SU-DHL-6 (cell line): Measurements from ENCODE around the gene MYO10.

ENCODE experiments used
- H2AFZ ChIP-seq: fragments of 200-600 bp; sonication (generic); 2 replicates; pipeline ENCODE4 v1.6.1; 2014; ENCODE audit warnings: low read depth, mild to moderate bottlenecking, moderate library complexity, mixed read lengths, antibody characterized with exemption, low read length; ENCODE audit not compliant: severe bottlenecking
- H3F3A ChIP-seq: fragments of 200-600 bp; shearing (Covaris generic); 2 replicates; pipeline ENCODE4 v1.6.0; 2016; ENCODE audit warnings: antibody characterized with exemption, mild to moderate bottlenecking; ENCODE audit not compliant: insufficient read depth
- H3K27ac ChIP-seq: fragments of 200-600 bp; sonication (generic); 2 replicates; pipeline ENCODE4 v1.5.1; 2016; ENCODE audit warnings: low read depth, mild to moderate bottlenecking, low read length, moderate library complexity, mixed read lengths
- H3K27me3 ChIP-seq: fragments of 200-600 bp; sonication (generic), shearing (Covaris generic); 2 replicates; pipeline ENCODE4 v1.6.0; 2014; ENCODE audit warnings: mild to moderate bottlenecking, low read length
- H3K36me3 ChIP-seq: fragments of 200-600 bp; sonication (generic); 2 replicates; pipeline ENCODE4 v1.6.1; 2014; ENCODE audit warnings: mild to moderate bottlenecking, low read length, mixed read lengths
- H3K4me2 ChIP-seq: fragments of 300-600, 200-600 bp; shearing (Covaris generic), sonication (generic); 2 replicates; pipeline ENCODE4 v1.6.0; 2014; ENCODE audit warnings: low read length, low read depth, mild to moderate bottlenecking; ENCODE audit not compliant: poor library complexity, severe bottlenecking
- H3K4me3 ChIP-seq: fragments of 200-600 bp; sonication (generic); 2 replicates; pipeline ENCODE4 v1.5.1; 2014; ENCODE audit warnings: antibody characterized with exemption, low read length, mild to moderate bottlenecking, mixed read lengths; ENCODE audit not compliant: insufficient read depth, poor library complexity, severe bottlenecking
- H3K79me2 ChIP-seq: fragments of 200-600 bp; sonication (generic); 2 replicates; pipeline ENCODE4 v1.6.1; 2014; ENCODE audit warnings: mild to moderate bottlenecking, low read length, moderate library complexity; ENCODE audit not compliant: insufficient read depth
- H3K9ac ChIP-seq: fragments of 200-600 bp; sonication (generic); 2 replicates; pipeline ENCODE4 v1.7.0; 2014; ENCODE audit warnings: mild to moderate bottlenecking, low read length
- H3K9me2 ChIP-seq: fragments of 200-600 bp; sonication (generic); replicated peaks from 2 replicates; pipeline ENCODE4 v1.6.1; 2014; ENCODE audit warnings: low read length; ENCODE audit not compliant: insufficient read depth
- H3K9me3 ChIP-seq: fragments of 200-600 bp; sonication (generic); 2 replicates; pipeline ENCODE4 v1.6.1; 2014; ENCODE audit warnings: low read length, mixed read lengths; ENCODE audit not compliant: insufficient read depth
- H4K20me1 ChIP-seq: fragments of 200-600 bp; sonication (generic); 2 replicates; pipeline ENCODE4 v1.6.1; 2014; ENCODE audit warnings: low read depth, mild to moderate bottlenecking, antibody characterized with exemption, low read length, moderate library complexity, mixed read lengths
- CTCF ChIP-seq: fragments of 200-600 bp; sonication (generic); IDR thresholded peaks from one replicate; pipeline ENCODE4 v1.5.1; 2017; ENCODE audit warnings: antibody characterized with exemption, mild to moderate bottlenecking, low read length, moderate library complexity; ENCODE audit not compliant: insufficient read depth, poor library complexity, severe bottlenecking
- EZH2phosphoT487 ChIP-seq: fragments of 200-600 bp; sonication (generic), shearing (Covaris generic); conservative IDR thresholded peaks from 2 replicates; pipeline ENCODE4 v1.6.1; 2018; ENCODE audit warnings: mild to moderate bottlenecking, antibody characterized with exemption, low read length, moderate library complexity, mixed read lengths

The MYO10 gene

GRCh38 chr5:16933337-16933736, 2.8 kb downstream of the MYO10 start:
- Histone ChIP-seq H3K27me3 (no peaks in the 10 kb centered on the region), H2AFZ (no peak overlapping the region), H3K9ac (no peak overlapping the region), H3K27ac (no peak overlapping the region), H3K9me2 (no peaks in the 10 kb centered on the region), H3K4me3 (no peak overlapping the region), H3F3A (peaks cover 7% of the 10 kb centered on the region; the same call in 1 of the 2 replicates), H3K79me2 (no peaks in the 10 kb centered on the region), H3K36me3 (no peaks in the 10 kb centered on the region), H4K20me1 (no peaks in the 10 kb centered on the region), H3K9me3 (no peaks in the 10 kb centered on the region), H3K4me2 (no peak overlapping the region)
- TF ChIP-seq EZH2phosphoT487 (no peak), CTCF (no peak)

- Histone ChIP-seq H2AFZ (no peak overlapping the region), H3F3A (peaks cover 7% of the 10 kb centered on the region; the same call in 1 of the 2 replicates), H3K27ac (no peak overlapping the region), H3K4me3 (no peak overlapping the region), H3K9me2 (no peaks in the 10 kb centered on the region), H3K79me2 (no peaks in the 10 kb centered on the region), H4K20me1 (no peaks in the 10 kb centered on the region), H3K9ac (no peak overlapping the region), H3K36me3 (no peaks in the 10 kb centered on the region), H3K4me2 (no peak overlapping the region), H3K27me3 (no peaks in the 10 kb centered on the region), H3K9me3 (no peaks in the 10 kb centered on the region)
- TF ChIP-seq CTCF (no peak), EZH2phosphoT487 (no peak)
Observed at GRCh38 chr5:16932401-16932800, 3.7 kb downstream of the MYO10 start.

GRCh38 chr5:16931334-16932110, 4.6 kb downstream of the MYO10 start:
- no peaks in the 10 kb centered on the region for H3K9me2 ChIP-seq
- H3K4me3 ChIP-seq, result no peak overlapping the region
- no peak overlapping the region for H3K27ac ChIP-seq
- no peaks in the 10 kb centered on the region for H3K27me3 ChIP-seq
- H3K9me3 ChIP-seq, result no peaks in the 10 kb centered on the region
- TF ChIP-seq CTCF (no peak), EZH2phosphoT487 (no peak)
- H3K79me2 ChIP-seq, result no peaks in the 10 kb centered on the region
- no peaks in the 10 kb centered on the region for H4K20me1 ChIP-seq
- H3K9ac ChIP-seq, result no peak overlapping the region
- no peak overlapping the region for H2AFZ ChIP-seq
- H3F3A ChIP-seq, result peaks cover 7% of the 10 kb centered on the region; the same call in 1 of the 2 replicates
- H3K36me3 ChIP-seq, result no peaks in the 10 kb centered on the region
- H3K4me2 ChIP-seq, result no peak overlapping the region
